Esophagus mucosa (tissue), 1 donor: Measurements from ENCODE around the gene EIF5. TPM values are rescaled to one million over a fixed set of nuclear protein-coding genes. Genes with fewer than 3 reads are reported as not detected.

Source experiments
- ATAC-seq: fragments of 200-7000 bp; cut with Tn5 transposase; one replicate; pipeline ENCODE4 v1.9.1; 2020
- total RNA-seq: library from RNA; stranded (reverse); gene quantifications from one replicate; pipeline ENCODE4 v1.2.4, GENCODE V29; 2023
- donor health status: DM: yes; HTN: yes; CAD: no.

EIF5 gene
- total RNA-seq: 253 TPM

DNA sequence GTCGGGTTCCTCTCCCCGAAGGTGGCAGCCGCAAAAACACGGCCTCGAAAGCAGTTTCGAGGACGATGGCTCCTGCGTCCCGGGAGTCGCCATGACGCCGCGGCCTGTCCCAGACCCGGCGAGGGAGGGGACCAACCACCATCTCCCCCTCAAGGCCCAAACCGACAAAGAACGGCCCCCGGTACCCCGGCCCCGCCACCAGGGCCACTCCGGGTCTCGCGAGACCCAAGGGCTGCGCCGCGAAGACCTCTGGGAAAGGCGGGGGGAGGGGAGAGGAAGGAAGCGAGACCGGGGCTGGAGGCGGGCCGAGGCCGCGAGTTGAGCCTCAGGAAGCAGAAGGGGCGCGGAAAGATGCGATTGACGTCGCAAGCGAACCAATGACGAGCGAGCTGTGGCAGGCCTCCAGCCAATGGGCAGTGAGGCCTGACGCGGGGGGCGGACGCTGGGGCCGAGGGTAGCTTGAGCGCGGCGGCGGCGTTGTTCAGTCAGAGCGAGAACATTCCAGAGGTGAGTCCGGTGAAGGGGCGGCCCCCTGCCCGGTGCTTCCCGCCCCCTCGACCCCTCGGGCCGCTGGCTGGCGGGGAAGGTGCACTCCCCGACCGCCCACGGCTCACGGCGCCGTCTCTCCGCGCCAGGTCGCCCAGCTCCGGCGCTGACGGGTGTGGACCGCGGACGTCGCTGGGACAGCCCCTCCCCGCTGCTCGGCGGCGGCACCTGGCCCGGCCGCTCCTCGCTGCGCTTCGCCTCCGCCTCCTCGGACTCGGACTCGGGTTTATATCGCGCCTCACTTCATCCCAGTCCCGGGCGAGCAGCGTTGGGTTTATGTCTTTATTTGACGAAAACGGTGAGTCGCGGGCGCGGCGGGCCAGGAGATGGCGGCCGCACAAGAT, at the start of gene EIF5:
Gene EIF5 (plus strand): TSS at position 484 of the 890 bp plus-strand sequence. CDS start 1,624 bp downstream, outside the sequence.
- peak; percentile 94 for ATAC-seq

DNA sequence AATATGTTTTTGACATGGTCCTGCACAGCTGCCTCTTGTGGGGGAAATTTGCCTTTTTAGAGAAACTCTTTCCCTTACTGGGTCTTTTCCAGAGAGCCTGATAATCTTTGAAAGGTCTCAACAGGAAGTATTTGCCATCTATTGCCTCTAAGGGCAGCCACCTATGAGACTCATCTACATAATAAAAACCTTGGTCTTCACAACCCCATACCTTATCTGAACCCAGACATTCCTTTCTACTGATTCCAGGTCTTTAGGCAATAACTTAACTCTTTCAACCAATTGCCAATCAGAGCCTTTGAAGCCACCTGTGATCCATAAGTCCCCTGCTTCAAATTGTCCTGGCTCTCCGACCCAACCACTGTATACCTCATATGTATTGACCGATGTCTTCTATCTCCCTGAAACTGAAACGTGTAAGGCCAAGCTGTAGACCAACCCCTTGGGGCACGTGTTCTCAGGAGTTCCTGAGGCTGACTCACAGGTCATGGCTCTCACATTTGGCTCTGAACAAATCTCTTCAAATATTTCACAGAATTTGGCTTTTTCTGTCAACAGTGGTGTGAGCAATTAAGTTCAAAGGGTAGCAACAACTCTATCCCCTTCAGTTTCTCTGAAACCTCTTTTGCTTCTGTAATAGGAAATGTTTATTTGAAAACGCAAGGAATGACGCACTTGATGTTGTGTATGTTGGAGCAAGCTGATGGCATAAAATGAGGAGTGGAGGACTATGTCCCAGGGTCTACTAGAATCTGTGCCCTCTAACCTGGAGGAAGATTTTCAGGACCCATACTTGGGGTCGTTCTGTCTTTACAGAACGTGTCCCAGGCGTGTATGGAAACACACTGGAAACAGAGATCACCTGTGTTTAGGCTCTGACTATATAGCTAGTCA, 49.2 kb upstream of the EIF5 start:
- peak; percentile 31 for ATAC-seq

DNA sequence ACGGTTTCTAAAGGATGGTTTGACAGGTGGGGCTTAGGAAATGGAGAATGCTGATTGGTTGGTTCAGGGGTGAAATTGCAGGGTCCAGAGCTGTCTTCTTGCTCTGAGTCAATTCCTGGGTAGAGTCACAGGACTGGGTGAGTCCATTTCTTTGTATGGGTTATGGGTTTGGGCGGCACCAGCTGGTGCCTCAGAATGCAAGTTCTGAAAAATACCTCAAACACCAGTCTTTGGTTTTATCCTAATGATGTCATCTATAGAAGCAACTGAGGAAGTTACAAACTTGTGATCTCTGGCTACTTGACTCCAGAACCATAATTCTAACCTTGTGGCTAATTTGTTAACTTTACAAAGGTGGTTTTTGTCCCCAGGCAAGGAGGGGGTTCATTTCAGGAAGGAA, 47.6 kb upstream of the EIF5 start:
- ATAC-seq: no peak

DNA sequence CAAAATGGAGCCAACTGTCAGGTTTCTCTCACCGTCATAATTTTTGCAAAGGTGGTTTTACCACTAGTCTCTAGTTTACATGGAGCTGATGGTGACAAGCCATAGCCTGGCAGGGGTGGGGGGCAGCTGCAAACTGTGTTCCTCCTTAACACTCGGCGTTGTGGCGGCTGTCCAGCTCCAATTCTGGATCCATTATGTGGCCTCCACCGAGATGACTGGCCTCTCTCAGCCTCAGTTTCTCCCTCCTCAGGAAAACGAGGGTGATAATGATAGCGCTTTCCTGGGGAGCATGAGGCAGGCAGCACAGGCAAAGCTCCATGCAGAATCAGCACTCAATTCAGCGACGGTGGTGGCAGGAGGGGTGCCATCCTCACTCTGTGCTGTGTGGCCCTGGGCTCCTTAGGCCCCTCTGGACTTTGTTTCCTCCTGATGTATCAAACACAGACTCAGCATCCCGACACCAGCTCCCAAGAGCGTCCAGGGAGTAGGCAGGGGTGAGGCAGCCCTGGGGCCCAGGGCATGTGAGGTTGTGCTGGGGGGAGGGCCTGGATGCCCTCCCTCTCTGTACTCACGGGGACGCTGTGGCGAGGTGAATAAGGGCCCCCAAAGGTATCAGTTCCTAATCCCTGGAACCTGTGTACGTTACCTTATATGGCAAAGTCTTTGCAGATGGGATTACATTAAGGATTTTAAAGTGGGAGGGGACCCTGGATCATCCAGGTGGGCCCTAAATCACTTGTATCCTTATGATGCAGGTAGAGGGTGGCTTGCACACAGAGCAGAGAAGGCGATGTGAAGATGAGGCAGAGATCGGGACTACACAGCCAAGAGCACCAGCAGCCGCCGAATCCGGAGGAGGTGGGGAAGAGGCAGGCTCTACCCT, 46.8 kb upstream of the EIF5 start:
- ATAC-seq: no peak

DNA sequence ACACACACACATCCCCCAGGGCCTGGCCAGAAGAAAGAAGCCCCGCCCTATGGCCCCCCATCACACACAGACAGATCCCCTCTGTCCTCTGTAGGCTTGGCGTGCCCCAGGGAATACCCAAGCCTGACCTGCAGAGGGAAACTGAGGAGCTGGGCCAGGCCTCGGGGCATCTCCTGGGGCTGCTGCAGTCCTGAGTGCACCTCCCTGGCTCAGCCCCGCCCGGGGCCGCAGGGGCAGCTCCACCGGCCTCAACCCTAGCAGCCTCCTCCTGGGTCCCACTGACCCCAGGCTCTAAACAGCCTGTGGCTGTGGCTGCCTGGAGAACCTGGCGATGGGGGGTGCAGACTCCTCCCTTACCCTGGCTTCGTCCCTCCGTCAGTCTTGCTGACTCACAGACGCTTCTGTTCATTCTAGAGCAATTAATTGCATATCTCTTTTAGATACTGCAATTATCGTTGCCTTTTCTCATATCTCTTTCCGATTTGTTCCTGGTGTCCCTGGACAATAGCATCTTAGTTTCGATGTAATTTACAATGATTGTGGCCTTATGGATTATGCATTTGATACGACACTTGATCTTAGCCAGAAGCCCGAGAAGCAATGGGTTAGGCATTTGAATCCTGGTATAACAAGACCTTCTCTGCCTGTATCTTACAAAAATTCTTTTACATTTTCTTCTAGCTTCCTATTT, 45.8 kb upstream of the EIF5 start:
- ATAC-seq: no peak

DNA sequence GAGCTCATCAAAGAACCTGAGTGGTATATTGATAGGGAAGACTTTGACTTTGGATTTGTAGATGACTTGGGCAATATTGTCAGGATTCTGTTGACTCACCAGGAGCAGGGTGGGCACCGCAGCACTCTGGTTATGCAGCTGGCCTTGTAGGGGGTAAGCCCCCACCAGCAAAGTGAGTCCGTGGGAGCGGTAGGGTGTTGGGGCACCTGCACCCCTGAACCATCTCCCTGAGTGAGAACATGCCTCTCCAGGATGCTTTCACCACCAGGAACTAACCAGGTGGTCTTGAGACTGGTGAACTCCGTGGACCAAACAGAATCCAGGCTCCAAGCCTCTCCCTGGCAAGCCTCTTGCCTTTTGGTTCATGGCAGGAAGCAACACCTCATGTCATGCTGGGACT, 44.0 kb upstream of the EIF5 start:
- ATAC-seq: no peak

DNA sequence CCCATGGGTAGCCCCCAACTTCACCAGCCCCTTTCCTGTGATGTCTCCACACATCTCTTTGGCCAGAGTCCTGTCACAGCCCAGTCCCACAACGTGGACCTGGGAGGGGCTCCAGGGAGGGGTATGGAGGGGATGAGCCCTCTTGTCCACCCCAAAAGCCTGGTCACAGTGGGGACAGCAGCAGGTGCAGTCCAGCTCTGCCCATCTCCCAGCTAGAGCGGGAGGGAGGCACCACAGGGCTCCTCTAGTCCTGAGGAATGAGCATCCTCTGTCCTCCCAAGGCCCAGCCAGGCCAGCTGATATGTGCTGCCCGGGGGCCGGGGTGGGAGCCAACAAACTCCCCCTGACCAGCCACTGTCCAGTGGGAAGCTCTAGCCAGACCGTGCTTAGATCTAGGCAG, 43.5 kb upstream of the EIF5 start:
- ATAC-seq: no peak

DNA sequence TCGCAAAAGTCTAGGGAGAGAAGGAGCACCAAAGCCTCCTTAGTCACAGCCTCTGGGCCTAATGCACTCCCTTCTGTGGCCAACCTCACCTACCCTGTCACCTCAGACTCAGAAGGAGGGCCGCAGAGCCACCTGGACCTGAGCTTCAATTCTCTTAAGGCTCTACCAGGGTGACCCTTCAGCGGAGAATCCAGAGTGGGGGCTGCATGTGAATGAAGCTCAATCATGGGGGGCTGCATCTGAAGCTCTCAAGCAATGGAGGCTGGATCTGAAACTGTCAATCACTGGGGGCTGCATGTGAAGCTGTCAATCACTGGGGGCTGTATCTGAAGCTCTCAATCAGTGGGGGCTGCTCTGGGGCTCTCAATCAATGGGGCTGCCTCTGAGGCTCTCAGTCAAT, 43.1 kb upstream of the EIF5 start:
- peak; percentile 5 for ATAC-seq

DNA sequence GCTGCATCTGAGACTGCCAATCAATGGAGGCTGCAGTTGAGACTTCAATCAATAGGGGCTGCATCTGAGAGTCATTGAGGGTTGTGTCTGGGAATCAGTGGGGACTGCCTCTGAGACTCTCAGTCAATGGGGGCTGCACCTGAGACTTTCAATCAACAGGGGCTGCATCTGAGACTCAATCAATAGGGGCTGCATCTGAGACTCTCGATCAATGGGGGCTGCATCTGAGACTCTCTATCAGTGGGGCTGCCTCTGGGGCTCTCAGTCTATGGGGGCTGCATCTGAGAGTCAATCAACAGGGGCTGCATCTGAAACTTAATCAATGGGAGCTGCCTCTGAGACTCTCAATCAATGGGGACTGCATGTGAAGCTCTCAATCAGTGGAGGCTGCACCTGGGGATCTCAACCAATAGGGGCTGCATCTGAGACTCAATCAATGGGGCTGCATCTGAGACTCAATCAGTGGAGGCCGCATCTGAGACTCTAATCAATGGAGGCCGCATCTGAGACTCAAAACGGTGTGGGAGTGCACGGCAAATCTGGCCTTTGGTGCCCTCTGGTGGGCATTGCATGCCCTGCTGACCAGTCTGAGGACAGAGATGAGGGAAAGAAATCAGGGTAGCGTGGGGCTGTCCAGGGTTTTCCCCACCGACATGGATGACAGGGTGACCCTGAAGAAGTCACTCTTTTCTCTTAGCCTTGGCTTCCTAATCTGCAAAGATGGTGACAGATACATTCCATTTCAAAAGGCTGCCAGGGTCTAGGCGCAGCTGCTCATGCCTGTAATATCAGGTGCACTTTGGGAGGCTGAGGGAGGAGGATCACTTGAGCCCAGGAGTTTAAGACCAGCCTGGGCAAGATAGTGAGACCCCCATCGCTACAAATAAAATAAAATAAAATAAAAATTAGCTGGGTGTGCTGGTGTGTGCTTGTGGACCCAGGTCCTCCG, 41.3 kb upstream of the EIF5 start:
- peak; percentile 79 for ATAC-seq

DNA sequence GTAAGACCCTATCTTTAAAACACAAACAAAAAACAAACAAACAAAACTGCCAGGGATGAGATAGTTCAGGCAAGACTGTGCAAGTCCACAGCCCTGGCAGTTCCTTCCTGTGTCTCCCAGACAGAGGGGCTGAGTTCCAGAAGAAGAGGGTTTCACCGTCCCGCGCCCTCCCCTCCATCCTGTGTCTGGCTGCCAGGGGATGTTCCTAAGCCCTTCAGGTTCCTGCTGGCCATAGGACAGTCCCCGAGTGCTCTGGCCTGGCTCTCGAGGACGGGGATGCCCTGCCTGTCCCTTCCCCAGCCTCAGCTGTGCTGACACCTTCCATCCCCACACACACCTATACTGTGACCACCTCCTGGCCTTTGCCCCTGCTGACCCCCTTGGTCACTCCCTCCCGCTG, 40.6 kb upstream of the EIF5 start:
- ATAC-seq: no peak

DNA sequence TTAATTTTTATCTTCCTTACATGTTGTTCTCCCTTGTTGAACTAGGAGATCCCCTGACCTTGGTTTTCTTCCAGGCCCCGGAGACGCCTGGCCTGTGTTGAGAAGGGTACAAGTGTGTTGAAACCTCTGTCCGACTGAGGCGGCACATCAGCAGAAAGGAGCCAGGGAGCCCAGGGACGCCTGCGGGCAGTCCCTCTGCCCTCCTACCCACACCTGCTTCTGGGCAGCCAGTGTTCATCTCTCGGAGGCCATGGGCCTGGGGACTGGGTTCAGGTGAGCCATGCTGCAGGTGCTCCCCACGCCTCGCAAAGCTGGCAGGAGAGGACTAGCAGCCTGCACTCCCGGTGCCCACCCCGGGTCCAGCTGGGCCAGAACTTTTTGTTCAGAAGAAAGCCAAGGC, 39.9 kb upstream of the EIF5 start:
- no peak for ATAC-seq

DNA sequence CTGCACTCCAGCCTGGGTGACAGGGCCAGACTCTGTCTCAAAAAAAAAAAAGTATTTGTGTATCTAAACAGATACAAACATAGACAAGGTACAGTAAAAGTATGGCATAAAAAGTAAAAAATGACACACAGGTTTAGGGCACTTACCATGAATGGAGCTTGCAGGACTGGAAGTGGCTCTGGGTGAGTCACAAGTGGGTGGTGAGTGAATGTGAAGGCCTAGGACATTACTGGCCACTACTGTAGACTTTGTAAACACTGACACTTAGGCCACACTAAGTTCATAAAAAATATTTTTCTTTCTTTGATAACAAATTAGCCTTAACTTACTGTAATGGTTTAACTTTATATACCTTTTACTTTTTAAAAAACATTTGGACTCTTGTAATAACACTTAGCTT, 38.0 kb upstream of the EIF5 start:
- peak; percentile 52 for ATAC-seq

DNA sequence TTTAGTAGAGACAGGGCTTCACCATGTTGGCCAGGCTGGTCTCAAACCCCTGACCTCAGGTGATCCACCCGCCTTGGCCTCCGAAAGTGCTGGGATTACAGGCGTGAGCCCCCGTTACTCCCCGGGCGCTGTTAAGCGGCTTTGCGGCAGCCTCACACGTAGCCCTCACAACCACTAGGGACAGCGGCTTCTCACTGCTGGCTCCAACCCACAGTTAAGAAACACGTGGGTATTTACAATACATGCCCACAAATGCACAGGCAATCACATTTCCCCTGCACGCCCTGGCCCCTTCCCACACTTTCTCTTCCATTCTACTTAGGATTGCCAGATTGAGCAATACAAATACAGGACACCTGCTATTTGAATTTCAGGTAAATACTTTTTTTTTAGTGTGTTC, 37.0 kb upstream of the EIF5 start:
- no peak for ATAC-seq

DNA sequence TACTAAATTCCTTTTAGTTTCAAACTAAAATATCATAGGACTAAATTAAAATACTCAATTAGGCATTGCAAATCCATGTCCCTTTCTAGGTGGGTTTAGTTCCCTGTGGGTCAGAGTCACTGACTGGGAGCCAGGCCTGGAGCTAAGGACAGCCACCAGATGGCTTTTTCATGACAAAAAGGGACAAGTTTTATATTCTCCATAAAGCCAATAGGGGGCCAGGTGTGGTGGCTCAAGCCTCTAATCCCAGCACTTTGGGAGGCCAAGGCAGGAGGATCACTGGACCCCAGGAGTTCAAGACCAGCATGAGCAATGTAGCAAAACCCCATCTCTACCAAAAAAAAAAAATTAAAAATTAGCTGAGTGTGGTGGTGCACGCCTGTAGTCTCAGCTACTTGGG, 35.4 kb upstream of the EIF5 start:
- ATAC-seq: no peak

DNA sequence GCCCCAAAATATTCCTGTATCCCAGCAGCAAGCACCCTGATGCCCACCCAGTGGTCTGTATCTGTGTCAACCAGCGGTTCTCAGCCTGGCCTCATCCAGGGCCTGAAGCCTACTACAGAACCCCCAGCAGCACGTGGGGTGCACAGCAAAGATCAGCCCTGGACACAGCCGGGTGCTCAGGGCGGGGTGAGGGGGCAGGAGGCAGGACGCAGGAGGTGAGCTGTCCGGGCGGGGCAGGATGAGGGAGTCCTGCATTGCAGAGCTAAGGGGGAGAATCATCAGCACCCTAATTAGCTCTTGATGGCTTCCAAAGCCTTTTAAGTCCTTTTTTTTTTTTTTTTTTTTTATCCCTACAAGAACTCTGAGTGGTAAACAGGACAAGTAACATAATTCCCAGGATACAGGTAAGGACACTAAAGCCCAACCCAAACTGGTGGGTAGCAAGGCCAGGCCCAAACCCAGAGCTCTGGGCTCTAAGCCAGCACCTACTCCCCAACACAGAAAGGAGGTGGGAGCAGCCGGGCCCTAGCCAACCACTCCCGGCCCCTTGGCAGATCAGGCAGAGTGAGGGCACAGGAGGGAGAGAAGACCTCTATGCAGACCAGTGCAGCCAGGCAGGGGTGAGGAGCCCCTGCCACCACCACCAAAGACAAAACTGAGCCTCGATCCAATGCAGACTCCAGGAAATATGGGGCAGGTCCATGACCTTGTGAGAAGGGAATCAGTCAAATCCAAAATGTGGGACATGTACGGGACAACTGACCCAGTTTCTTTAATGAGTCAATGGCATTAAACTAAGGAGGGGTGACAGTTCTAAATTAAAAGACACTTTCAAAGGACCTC, 32.3 kb upstream of the EIF5 start:
- ATAC-seq: peak; percentile 55

DNA sequence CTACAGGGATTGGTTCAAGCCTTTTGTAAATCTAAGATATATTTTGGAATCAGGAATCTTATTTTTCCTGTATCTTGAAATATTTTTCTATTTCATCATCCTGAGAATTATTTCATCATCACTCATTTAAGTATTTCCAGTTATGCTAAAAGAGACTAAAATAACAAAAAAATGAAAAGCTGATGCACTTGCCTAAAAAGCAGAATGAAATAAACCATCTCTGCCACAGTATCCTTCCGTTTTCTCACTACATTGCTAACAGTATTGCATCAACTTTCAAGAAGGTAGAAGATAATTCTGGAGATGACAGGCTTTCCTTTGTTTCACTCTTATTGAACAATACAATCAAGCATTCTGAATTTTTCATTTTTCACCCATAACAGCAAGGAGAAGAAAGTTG, 31.1 kb upstream of the EIF5 start:
- ATAC-seq: no peak

DNA sequence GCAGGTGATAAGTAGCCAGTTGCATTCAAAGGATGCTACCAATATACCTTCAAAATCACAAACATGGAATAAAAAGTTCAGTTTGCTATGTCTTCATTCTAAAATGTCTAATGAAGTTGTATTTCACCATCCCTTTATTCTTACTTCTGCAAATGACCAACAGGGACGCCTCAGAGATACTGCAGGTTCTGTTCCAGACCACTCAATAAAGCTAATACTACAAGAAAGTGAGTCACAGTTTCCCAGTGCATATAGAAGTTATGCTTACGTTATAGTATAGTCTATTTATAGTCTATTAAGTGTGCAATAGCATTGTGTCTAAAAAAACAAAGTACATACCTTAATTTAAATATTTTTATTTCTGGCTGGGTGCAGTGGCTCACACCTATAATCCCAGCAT, 29.3 kb upstream of the EIF5 start:
- no peak for ATAC-seq

DNA sequence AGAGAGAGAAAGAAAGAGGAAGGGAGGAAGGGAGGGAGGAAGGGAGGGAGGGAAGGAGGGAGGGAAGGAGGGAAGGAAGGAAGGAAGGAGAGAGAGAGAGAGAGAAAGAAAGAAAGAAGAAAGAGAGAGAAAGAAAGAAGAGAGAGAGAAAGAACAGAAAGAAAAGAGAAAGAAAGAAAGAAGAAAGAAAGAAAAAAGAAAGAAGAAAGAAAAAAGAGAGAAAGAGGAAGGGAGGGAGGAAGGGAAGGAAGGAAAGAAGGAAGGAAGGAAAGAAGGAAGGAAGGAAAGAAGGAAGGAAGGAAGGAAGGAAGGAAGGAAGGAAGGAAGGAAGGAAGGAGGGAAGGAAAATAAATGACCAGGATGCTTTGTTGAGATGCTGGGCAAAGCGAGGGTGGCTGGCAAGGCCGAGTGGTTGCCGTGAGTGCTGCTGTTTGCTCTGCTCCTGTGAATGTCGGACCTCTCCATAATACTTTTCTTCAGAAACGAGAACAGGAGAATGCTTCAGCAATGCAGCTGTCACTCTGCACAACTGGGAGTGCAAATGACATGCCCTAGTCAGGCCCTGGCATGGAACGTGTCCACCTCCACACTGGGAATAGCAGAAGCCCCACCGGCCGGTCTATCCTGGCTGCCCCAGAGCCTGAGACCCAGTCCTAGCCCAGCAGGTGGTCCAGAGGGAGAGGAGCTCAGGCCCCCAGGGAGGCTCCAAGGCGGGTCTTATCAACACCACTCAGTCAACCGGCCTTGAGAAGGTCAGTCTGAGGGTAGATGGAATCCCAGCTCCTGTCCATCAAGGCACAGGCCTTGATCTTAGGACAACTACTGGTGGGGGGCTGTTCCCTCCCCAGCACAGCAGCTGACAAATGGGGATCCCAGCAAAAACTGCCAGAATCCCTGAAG, 25.1 kb upstream of the EIF5 start:
- ATAC-seq: no peak
